ENCODE results near the gene SLC30A7.

Gene SLC30A7

GRCh38 chr1:101027194-101027772, 131.4 kb downstream of the SLC30A7 start:
- no peak for DNase-seq (ENCODE audit: low spot score)

GRCh38 chr1:101028466-101028865, 132.6 kb downstream of the SLC30A7 start:
- no peak for DNase-seq (ENCODE audit: low spot score)

- DNase-seq (ENCODE audit: low spot score) = no peak
Measured at GRCh38 chr1:101029184-101029583, 133.3 kb downstream of the SLC30A7 start.

GRCh38 chr1:101030881-101031280, 135.0 kb downstream of the SLC30A7 start:
- no peak for DNase-seq (ENCODE audit: low spot score)
